HL-60 (cell line): Measurements from ENCODE around the gene GET3.

Experiments
- DNase-seq, 2 experiments: peaks; one replicate each; pipeline ENCODE4 v3.0.0-alpha.2; 2010 to 2020; ENCODE audit warnings: low read depth in 1 of 2, low spot score in 1 of 2
- H3K27ac ChIP-seq: fragments of 250-450 bp; sonication (Bioruptor Pico); replicated peaks from 2 replicates; pipeline ENCODE4 v1.5.1; 2020; ENCODE audit warnings: mild to moderate bottlenecking, moderate library complexity
- H3K27me3 ChIP-seq: fragments of 250-450 bp; sonication (Bioruptor Pico); 2 replicates; pipeline ENCODE4 v1.5.1; 2021; ENCODE audit warnings: mild to moderate bottlenecking, moderate library complexity; ENCODE audit not compliant: insufficient read depth, poor library complexity, severe bottlenecking
- H3K4me3 ChIP-seq: replicated peaks from 2 replicates; pipeline ENCODE4 v1.5.1; 2011; ENCODE audit warnings: mild to moderate bottlenecking, control low read depth, low read length; ENCODE audit not compliant: insufficient read depth
- CTCF ChIP-seq: IDR thresholded peaks from one replicate; pipeline ENCODE4 v1.5.1; 2011; ENCODE audit warnings: low read length, control low read depth, inconsistent platforms; ENCODE audit not compliant: insufficient read depth
- GABPA ChIP-seq: IDR thresholded peaks from 2 replicates; pipeline ENCODE4 v1.6.1; 2012; ENCODE audit warnings: low read depth
- POLR2AphosphoS5 ChIP-seq: IDR thresholded peaks from 2 replicates; pipeline ENCODE4 v1.6.1; 2012; ENCODE audit warnings: low read depth
- REST ChIP-seq: IDR thresholded peaks from 2 replicates; pipeline ENCODE4 v1.6.1; 2012; ENCODE audit warnings: low read depth; ENCODE audit not compliant: insufficient replicate concordance
- SPI1 ChIP-seq: IDR thresholded peaks from 2 replicates; pipeline ENCODE4 v1.6.1; 2012; ENCODE audit warnings: low read depth, mild to moderate bottlenecking, borderline replicate concordance

The GET3 gene

GRCh38 chr19:12763100-12763499 is 25.8 kb downstream of the GET3 start:
- Histone ChIP-seq H3K27ac (no peak overlapping the region), H3K4me3 (no peak overlapping the region), H3K27me3 (no peaks in the 10 kb centered on the region)
- no peak for TF ChIP-seq CTCF
- TF ChIP-seq REST: no peak
- no peak for TF ChIP-seq POLR2AphosphoS5
- TF ChIP-seq GABPA: no peak
- TF ChIP-seq SPI1: no peak
- no peak for DNase-seq

- Histone ChIP-seq H3K27ac (no peak overlapping the region), H3K27me3 (no peaks in the 10 kb centered on the region), H3K4me3 (no peak overlapping the region)
- no peak for DNase-seq
- no peak for TF ChIP-seq POLR2AphosphoS5
- TF ChIP-seq REST: no peak
- no peak for TF ChIP-seq CTCF
- no peak for TF ChIP-seq SPI1
- TF ChIP-seq GABPA: no peak
These were observed 27.4 kb downstream of the GET3 start for GRCh38 chr19:12764698-12765097.

- TF ChIP-seq CTCF (peak; percentile 59), REST (no peak), GABPA (no peak), SPI1 (no peak), POLR2AphosphoS5 (no peak)
- peak in 1 of 2 experiments; percentile 87 for DNase-seq
- H3K4me3 ChIP-seq: peak overlapping the region; percentile 35
- H3K27me3 ChIP-seq: no peaks in the 10 kb centered on the region
- H3K27ac ChIP-seq: no peak overlapping the region
These were observed 28.8 kb downstream of the GET3 start for GRCh38 chr19:12766051-12766521.
